Vagina (tissue), 2 donors: ENCODE results near the gene SLC25A51.

ENCODE experiments used
- POLR2AphosphoS5 ChIP-seq, 2 donors: sonication (generic); formaldehyde crosslinking; IDR thresholded peaks; one replicate each; pipeline ENCODE4 v1.9.0; 2017; ENCODE audit warnings: antibody characterized with exemption in 2 of 2, mild to moderate bottlenecking in 2 of 2, low read depth in 1 of 2; ENCODE audit not compliant: insufficient read depth in 1 of 2
- TF ChIP-seq, protein P1 (sequence below), 3 experiments: fragments of 450-650 bp in 2 of 3; fragments of 200-600 bp in 1 of 3; sonication (generic) in 1 of 3; IDR thresholded peaks; one replicate each; pipeline ENCODE4 v1.5.1; 2017 to 2019; ENCODE audit warnings: antibody characterized with exemption in 3 of 3, mild to moderate bottlenecking in 2 of 3, moderate library complexity in 2 of 3

DNA sequence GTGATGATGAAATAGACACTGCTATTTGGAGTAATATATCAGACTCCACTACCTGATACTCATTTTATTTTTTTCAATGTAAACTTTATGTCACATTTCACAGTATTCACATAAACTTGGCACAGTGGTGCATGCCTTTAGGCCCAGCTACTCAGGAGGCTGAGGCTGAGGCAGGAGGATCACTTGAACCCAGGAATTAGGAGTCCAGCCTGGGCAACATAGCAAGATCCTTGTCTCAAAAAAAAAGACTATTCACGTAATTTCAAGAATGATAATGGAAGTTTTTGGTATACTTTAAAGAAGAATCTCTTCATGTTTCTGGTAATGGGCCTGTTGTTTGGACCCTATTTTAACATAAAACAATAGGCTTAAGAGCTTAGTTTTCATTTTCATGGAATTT lies 47.4 kb downstream of the SLC25A51 start:
- TF ChIP-seq, protein P1, sequence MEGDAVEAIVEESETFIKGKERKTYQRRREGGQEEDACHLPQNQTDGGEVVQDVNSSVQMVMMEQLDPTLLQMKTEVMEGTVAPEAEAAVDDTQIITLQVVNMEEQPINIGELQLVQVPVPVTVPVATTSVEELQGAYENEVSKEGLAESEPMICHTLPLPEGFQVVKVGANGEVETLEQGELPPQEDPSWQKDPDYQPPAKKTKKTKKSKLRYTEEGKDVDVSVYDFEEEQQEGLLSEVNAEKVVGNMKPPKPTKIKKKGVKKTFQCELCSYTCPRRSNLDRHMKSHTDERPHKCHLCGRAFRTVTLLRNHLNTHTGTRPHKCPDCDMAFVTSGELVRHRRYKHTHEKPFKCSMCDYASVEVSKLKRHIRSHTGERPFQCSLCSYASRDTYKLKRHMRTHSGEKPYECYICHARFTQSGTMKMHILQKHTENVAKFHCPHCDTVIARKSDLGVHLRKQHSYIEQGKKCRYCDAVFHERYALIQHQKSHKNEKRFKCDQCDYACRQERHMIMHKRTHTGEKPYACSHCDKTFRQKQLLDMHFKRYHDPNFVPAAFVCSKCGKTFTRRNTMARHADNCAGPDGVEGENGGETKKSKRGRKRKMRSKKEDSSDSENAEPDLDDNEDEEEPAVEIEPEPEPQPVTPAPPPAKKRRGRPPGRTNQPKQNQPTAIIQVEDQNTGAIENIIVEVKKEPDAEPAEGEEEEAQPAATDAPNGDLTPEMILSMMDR (IDR thresholded peaks at IDR 0.05), result no peak
- TF ChIP-seq POLR2AphosphoS5 (IDR thresholded peaks at IDR 0.05; ENCODE audit: insufficient read depth in 1 of 2, low read depth in 1 of 2), result no peak
